Smooth muscle cell of the pulmonary artery (primary cell): ENCODE results near the gene SNX13. TPM values are rescaled to one million over a fixed set of nuclear protein-coding genes. Genes with fewer than 3 reads are reported as not detected.

Experiments used
- total RNA-seq: library from RNA; depleted of rRNA; stranded (reverse); fragments of >200 nt; gene quantifications from 2 replicates; pipeline ENCODE4 v1.2.3, GENCODE V29; 2014

Gene SNX13
- 36.4 and 43.7 TPM in 2 replicates for total RNA-seq

GRCh38 chr7:17940302-17940883 lies at the start of gene SNX13:
Gene SNX13, minus strand, starts transcription at chr7:17940494. Its CDS starts 199 bp downstream, at chr7:17940295.

Other genes with a start within 250 kb of the SNX13 start
- not detected in 2 replicates for gene PRPS1L1, start 87.4 kb upstream of the SNX13 start, total RNA-seq